CD14-positive monocyte (primary cell): ENCODE data around the gene RERE. TPM values are rescaled to one million over a fixed set of nuclear protein-coding genes. Genes with fewer than 3 reads are reported as not detected.

Experiments
- DNase-seq, 3 donors: peaks; one replicate each; pipeline ENCODE4 v3.0.0-alpha.2; 2011 to 2022
- H2AFZ ChIP-seq: 2 replicates; pipeline ENCODE4 v1.6.0; 2012; ENCODE audit warnings: mild to moderate bottlenecking, low read depth, low read length, inconsistent platforms; ENCODE audit not compliant: insufficient read depth, poor library complexity, severe bottlenecking
- H3K27ac ChIP-seq, 2 donors: 1 replicate in 1 of 2; 2 replicates in 1 of 2; pipeline ENCODE4 v1.5.1; 2012 to 2013; ENCODE audit warnings: low read length in 2 of 2, control low read depth in 1 of 2, inconsistent platforms in 1 of 2, low read depth in 1 of 2, mild to moderate bottlenecking in 1 of 2
- H3K27me3 ChIP-seq, 2 donors: one replicate each; pipeline versions ENCODE4 v1.6.0 to v1.6.1; 2011 to 2013; ENCODE audit warnings: low read length in 2 of 2; ENCODE audit not compliant: control insufficient read depth in 2 of 2, insufficient read depth in 2 of 2
- H3K36me3 ChIP-seq, 2 donors: replicated peaks in 1 of 2; 1 replicate in 1 of 2; 2 replicates in 1 of 2; pipeline versions ENCODE4 v1.5.1 to v1.6.1; 2012 to 2013; ENCODE audit warnings: low read length in 2 of 2, control low read depth in 1 of 2, inconsistent platforms in 1 of 2, mild to moderate bottlenecking in 1 of 2; ENCODE audit not compliant: insufficient read depth in 2 of 2, control insufficient read depth in 1 of 2
- H3K4me1 ChIP-seq, 2 donors: 1 replicate in 1 of 2; 2 replicates in 1 of 2; pipeline versions ENCODE4 v1.5.1 to v1.6.1; 2012 to 2013; ENCODE audit warnings: low read length in 2 of 2, control low read depth in 1 of 2, inconsistent platforms in 1 of 2, mild to moderate bottlenecking in 1 of 2, moderate library complexity in 1 of 2; ENCODE audit not compliant: insufficient read depth in 2 of 2, control insufficient read depth in 1 of 2
- H3K4me2 ChIP-seq: replicated peaks from 2 replicates; pipeline ENCODE3; 2012; ENCODE audit warnings: low read length, moderate library complexity, mild to moderate bottlenecking; ENCODE audit not compliant: poor library complexity, severe bottlenecking; ENCODE audit errors: extremely low read depth
- H3K4me3 ChIP-seq, 3 experiments: fragments of 200-600 bp in 1 of 3; sonication (generic) in 1 of 3; replicated peaks in 1 of 3; 1 replicate in 2 of 3; 2 replicates in 1 of 3; pipeline ENCODE4 v1.5.1; 2011 to 2013; ENCODE audit warnings: low read length in 3 of 3, mild to moderate bottlenecking in 3 of 3, control low read depth in 2 of 3, low read depth in 2 of 3, inconsistent platforms in 1 of 3, moderate library complexity in 1 of 3
- H3K79me2 ChIP-seq: 2 replicates; pipeline ENCODE4 v1.6.0; 2012; ENCODE audit warnings: mild to moderate bottlenecking, control low read depth, inconsistent platforms, low read length, moderate library complexity; ENCODE audit not compliant: insufficient read depth
- H3K9ac ChIP-seq: 2 replicates; pipeline ENCODE4 v1.6.0; 2017; ENCODE audit warnings: low read length, mild to moderate bottlenecking; ENCODE audit not compliant: insufficient read depth, poor library complexity, severe bottlenecking
- H3K9me3 ChIP-seq, 2 donors: replicated peaks in 1 of 2; 1 replicate in 1 of 2; 2 replicates in 1 of 2; pipeline versions ENCODE4 v1.5.1 to v1.6.1; 2012 to 2013; ENCODE audit warnings: low read length in 2 of 2, control low read depth in 1 of 2; ENCODE audit not compliant: control insufficient read depth in 1 of 2, insufficient read depth in 1 of 2
- H4K20me1 ChIP-seq: 2 replicates; pipeline ENCODE4 v1.6.0; 2012; ENCODE audit warnings: mild to moderate bottlenecking, low read length, control low read depth, moderate library complexity; ENCODE audit not compliant: insufficient read depth
- H3K27ac Mint-ChIP-seq, 7 donors: one replicate each; pipeline ENCODE4 v1.8.0; 2020; ENCODE audit warnings: mild to moderate bottlenecking in 7 of 7, mixed read lengths in 7 of 7, moderate library complexity in 6 of 7, inconsistent platforms in 2 of 7
- H3K27me3 Mint-ChIP-seq, 3 donors: one replicate each; pipeline ENCODE4 v1.8.0; 2021 to 2022; ENCODE audit warnings: low read depth in 3 of 3, mild to moderate bottlenecking in 3 of 3, mixed read lengths in 3 of 3, moderate library complexity in 3 of 3, inconsistent platforms in 1 of 3
- H3K36me3 Mint-ChIP-seq, 2 donors: one replicate each; pipeline ENCODE4 v1.8.0; 2020; ENCODE audit warnings: mixed read lengths in 2 of 2, inconsistent platforms in 1 of 2, mild to moderate bottlenecking in 1 of 2
- H3K4me1 Mint-ChIP-seq: one replicate; pipeline ENCODE4 v1.8.0; 2020; ENCODE audit warnings: mild to moderate bottlenecking, mixed read lengths
- H3K4me3 Mint-ChIP-seq, 2 donors: one replicate each; pipeline ENCODE4 v1.8.0; 2020; ENCODE audit warnings: mild to moderate bottlenecking in 2 of 2, mixed read lengths in 2 of 2, moderate library complexity in 1 of 2
- H3K9me3 Mint-ChIP-seq, 7 donors: one replicate each; pipeline ENCODE4 v1.8.0; 2020 to 2022; ENCODE audit warnings: mixed read lengths in 7 of 7, mild to moderate bottlenecking in 6 of 7, moderate library complexity in 6 of 7, inconsistent platforms in 2 of 7
- CTCF ChIP-seq: fragments of 200-600 bp; IDR thresholded peaks from one replicate; pipeline ENCODE4 v1.8.0; 2022; ENCODE audit warnings: antibody characterized with exemption, mild to moderate bottlenecking
- WGBS: methylation state at CpG from one replicate; pipeline ENCODE4 v1.1.5; 2013; ENCODE audit warnings: missing lambda C conversion rate; ENCODE audit not compliant: insufficient coverage; 5-methylcytosine and 5-hydroxymethylcytosine counted together
- intact Hi-C, 2 donors: fragments of 100-400 bp; cut with micrococcal nuclease; formaldehyde crosslinking; loops; one replicate each; pipeline versions ENCODE4 v1.15.0 to v1.15.1; 2023
- polyA plus RNA-seq, 3 donors: library from polyadenylated mRNA; depleted of rRNA in 1 of 3; unstranded in 2 of 3; stranded (reverse) in 1 of 3; fragments of 300-500 nt in 2 of 3; fragments of >200 nt in 1 of 3; fragmentation: Illumina TruSeq in 2 of 3; gene quantifications; 1 replicate in 2 of 3; 2 replicates in 1 of 3; pipeline ENCODE4 v1.2.3, GENCODE V29; 2012 to 2021

The RERE gene
- polyA plus RNA-seq, 3 donors = 1.2 to 19.4 (median 3.8) TPM

- Mint-ChIP-seq H3K4me3 (no peak overlapping the region), H3K9me3 (no peaks in the 10 kb centered on the region), H3K4me1 (peaks cover 27% of the 10 kb centered on the region), H3K27ac (no peak overlapping the region), H3K27me3 (peaks cover 0 to 1% (median 0%) of the 10 kb centered on the region in 3 donors), H3K36me3 (peaks cover 17% of the 10 kb centered on the region in 2 donors)
- DNase-seq = no peak
- peaks cover 0 to 4% of the 10 kb centered on the region in 2 donors for H3K36me3 ChIP-seq
- H3K4me2 ChIP-seq = no peak overlapping the region
- H3K4me3 ChIP-seq = no peak overlapping the region
- H3K27me3 ChIP-seq = no peaks in the 10 kb centered on the region
- no peak overlapping the region for H3K9ac ChIP-seq
- H3K4me1 ChIP-seq = peaks cover 20 to 23% of the 10 kb centered on the region in 2 donors
- no peak overlapping the region for H2AFZ ChIP-seq
- peaks cover 43% of the 10 kb centered on the region for H3K79me2 ChIP-seq
- whole genome bisulfite sequencing = no CpG with 5 or more reads among the region's 1 CpG
- H4K20me1 ChIP-seq = peaks cover 3% of the 10 kb centered on the region
- H3K27ac ChIP-seq = no peak overlapping the region
- H3K9me3 ChIP-seq = no peaks in the 10 kb centered on the region
- intact Hi-C loops = no loop called here
- TF ChIP-seq CTCF = no peak
These were observed 298.3 kb downstream of the RERE start for GRCh38 chr1:8519167-8519566.

GRCh38 chr1:8518490-8518801, 299.0 kb downstream of the RERE start:
- no peak for TF ChIP-seq CTCF

More at GRCh38 chr1:8518490-8518801, 299.0 kb downstream of the RERE start:
- Histone ChIP-seq H3K4me1 (peaks cover 13 to 16% of the 10 kb centered on the region in 2 donors), H3K36me3 (peaks cover 0 to 4% of the 10 kb centered on the region in 2 donors), H4K20me1 (peaks cover 3% of the 10 kb centered on the region), H3K9me3 (no peaks in the 10 kb centered on the region), H3K4me2 (no peak overlapping the region), H3K4me3 (no peak overlapping the region), H3K27me3 (no peaks in the 10 kb centered on the region), H3K9ac (no peak overlapping the region), H2AFZ (no peak overlapping the region), H3K27ac (no peak overlapping the region), H3K79me2 (peaks cover 35% of the 10 kb centered on the region)
- Mint-ChIP-seq H3K27ac (peak overlapping the region in 1 of 7 donors; percentile 6), H3K4me1 (peaks cover 27% of the 10 kb centered on the region), H3K27me3 (peaks cover 0 to 1% (median 0%) of the 10 kb centered on the region in 3 donors), H3K36me3 (peaks cover 15 to 16% of the 10 kb centered on the region in 2 donors), H3K9me3 (no peaks in the 10 kb centered on the region), H3K4me3 (no peak overlapping the region)
- intact Hi-C loops = no loop called here
- DNase-seq = no peak
- WGBS = 86% methylated on average over 1 of the region's 3 CpGs
